Erythroblast (primary cell): ENCODE results near the gene CFAP100.

ENCODE experiments used
- GATA1 ChIP-seq: IDR thresholded peaks from 2 replicates; pipeline ENCODE4 v1.6.1; 2011; ENCODE audit warnings: low read depth, mild to moderate bottlenecking, control low read depth, low read length, moderate library complexity
- POLR2A ChIP-seq: IDR thresholded peaks from 2 replicates; pipeline ENCODE4 v1.6.1; 2011; ENCODE audit warnings: mild to moderate bottlenecking, low read length

DNA sequence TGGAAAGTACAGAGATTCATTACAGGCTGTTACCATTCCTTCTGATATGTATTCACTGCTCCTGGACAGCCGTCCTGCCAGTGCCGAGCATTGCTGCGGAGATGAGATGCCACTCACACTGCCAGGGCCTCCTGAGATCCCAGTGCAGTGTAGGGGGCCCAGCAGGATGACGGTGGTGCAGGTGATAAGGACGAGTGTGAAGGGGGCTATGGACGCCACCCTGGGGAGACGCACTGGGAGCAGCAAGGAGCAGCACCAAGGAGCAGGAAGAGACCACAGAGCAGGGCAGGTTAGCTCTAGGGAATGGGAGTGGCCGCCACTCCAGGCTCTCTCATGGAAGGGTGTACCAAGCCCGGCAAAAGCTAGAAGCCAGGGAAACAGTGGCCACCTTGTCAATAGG, 33.5 kb upstream of the CFAP100 start:
- no peak for TF ChIP-seq POLR2A
- no peak for TF ChIP-seq GATA1
